GM19035 (cell line): ENCODE data around the gene TMEM38A.
"Not testable (repeated sequence)": the region's sequence is repeated elsewhere in the genome, so short reads cannot be mapped to it uniquely, and the experiment has no call there.

Experiments used
- ATAC-seq: cut with Tn5 transposase; IDR thresholded peaks from one replicate; pipeline ENCODE4 v1.9.1; 2021; ENCODE audit not compliant: unreplicated experiment

TMEM38A gene

DNA sequence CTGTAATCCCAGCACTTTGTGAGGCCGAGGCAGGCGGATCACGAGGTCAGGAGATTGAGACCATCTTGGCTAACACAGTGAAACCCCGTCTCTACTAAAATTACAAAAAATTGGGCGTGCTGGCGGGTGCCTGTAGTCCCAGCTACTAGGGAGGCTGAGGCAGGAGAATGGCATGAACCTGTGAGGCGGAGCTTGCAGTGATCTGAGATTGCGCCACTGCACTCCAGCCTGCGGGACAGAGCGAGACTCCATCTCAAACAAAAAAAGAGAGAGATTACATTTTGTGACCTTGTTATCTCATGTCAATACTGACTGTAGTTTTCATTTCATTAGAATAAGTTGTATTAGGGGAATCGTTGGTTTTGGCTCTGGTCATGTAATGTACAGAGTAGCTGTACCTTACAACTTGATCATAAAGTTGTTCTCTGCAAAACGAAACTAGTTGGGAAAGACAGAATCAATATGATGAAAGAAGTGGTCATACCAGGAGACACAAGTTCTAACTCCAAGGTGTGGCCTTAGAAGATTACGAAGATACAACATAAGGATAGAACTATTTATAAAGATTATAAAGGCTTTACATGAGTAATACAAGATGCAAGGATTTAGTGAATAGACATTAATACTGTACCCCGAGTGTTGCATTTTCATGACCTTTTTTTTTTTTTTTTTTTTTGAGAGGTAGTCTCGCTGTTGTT, 15.3 kb downstream of the TMEM38A start:
- ATAC-seq, result no peak

DNA sequence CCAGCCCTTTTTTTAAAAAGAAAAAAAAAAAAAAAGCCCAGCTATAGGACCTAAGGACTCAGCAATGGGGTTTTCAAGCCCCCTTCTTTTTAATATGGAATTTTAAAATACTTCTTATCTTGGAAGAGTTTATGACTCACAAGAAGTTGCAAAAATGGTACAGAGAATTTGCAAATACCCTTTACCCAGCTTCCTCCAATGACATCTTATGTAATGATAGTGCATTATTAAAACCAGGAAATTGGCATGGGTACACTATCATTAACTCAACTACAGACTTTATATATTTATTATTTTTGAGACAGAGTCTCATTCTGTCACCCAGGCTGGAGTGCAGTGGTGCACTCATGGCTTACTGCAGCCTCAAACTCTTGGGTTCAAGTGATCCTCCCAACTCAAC, 16.1 kb downstream of the TMEM38A start:
- ATAC-seq, result no peak

DNA sequence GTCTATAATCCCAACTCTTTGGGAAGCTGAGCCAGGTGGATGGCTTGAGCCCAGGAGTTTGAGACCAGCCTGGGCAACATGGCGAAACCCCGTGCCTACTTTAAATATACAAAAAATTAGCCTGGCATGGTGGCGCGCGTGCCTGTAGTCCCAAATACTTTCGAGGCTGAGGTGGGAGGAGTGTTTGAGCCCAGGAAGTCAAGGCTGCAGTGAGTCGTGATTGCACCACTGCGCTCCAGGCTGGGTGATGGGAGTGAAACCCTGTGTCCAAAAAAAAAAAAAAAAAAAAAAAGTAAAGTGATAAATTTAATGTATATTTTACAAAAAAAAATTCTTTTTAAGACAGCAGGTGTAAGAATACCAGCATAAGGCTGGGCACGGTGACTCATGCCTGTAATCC, 17.6 kb downstream of the TMEM38A start:
- no peak for ATAC-seq

DNA sequence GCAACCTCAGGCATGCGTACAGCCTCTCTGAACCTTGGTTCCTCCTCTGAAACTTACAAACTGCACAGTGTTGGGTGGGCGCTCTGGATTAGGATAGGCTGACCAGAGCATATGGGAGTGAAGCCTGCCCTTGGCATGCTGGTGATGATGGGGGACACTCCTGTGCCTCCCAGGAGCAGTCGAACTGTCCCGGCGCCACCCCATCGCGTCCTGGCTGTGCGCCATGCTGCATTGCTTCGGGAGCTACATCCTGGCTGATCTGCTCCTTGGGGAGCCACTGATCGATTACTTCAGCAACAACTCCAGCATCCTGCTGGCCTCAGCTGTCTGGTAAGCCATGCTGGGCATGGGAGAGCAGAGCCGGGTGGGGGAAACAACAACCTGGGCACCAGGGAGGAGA, 18.9 kb downstream of the TMEM38A start:
- no peak for ATAC-seq

DNA sequence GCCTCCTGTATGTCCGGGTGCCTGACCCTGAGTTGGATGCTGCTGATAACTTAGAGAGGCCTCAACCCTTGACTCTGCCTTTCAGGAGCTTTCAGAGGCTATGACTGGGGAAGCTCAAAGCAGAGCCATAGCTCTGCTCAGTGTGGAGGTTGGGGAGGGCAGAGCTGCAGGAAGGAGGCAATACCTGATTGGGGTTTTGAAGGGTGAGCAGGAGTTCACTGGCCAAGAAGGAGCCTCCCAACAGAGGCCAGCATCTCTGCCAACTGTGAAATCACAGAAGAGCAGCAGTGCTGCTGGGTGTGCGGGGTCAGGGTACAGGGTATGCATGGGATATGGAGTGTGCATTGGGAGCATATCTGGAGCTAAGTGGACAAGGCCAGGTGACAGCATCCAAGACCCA, 21.6 kb downstream of the TMEM38A start:
- no peak for ATAC-seq

DNA sequence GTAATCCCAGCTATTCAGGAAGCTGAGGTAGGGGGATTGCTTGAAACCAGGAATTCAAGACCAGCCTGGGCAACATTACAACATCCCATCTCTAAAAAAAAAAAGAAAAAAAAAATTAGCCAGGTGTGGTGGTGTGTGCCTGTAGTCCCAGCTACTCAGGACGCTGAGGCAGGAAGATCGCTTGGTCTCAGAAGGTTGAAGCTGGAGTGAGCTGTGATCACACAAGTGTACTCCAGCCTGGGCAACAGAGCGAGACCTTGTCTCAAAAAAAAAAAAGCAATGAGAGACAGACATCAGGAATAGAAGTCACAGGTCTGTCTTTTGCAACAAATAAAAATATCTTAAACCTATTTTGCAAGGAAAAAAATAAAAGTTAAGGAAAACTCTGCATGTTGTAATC, 23.3 kb downstream of the TMEM38A start:
- ATAC-seq, result no peak

DNA sequence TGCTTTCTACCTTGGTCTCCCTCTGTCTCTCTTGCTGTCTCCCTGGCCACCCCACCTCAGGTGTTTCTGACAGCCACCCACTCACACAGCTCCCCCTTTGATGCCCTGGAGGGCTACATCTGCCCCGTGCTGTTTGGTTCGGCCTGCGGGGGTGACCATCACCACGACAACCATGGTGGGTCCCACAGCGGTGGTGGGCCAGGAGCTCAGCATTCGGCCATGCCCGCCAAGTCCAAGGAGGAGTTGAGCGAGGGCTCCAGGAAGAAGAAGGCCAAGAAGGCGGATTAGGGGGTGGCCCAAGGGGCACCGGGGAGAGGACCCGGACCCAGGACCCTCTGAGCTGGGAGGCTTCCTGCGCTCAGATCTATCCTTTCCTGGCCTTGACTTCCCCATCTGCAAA, 27.1 kb downstream of the TMEM38A start:
- no peak for ATAC-seq

DNA sequence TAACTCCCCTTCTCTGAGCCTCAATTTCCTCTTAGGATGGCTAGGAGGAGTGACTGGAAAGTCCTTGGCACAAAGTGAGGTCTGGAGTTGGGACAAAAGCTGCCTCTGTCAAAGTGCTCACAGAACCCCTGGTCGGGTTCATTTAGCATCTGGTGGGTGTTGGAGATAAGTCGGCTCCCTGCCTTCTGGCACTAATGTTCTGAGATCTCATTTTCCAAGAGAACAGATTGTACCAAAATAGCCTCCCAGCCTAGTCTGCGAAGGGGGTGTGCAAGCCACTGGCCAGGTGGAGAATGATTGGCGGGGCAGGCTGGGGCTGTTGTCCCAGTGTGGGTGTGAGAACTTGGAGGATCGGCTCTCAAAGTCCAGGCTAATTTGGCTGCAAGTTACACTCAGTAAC, 38.0 kb downstream of the TMEM38A start:
- ATAC-seq, result no peak

DNA sequence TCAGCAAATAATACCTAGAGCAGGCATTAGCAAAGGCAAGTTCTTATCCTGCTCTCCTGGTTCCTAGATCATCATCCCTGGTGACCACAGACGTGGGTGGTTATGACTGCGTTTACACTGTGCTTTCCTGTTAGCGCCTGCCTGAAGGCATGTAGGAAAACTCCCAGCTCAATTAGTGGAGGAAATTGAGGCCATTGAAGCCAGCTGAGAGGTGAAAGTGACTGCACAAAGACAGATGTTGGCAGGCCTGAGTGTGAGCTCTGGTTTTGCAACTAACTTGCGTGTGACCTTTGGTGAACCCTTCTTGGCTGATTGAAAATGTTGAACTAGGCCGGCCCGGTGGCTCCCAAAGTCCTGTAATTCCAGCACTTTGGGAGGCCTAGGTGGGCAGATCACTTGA, 41.2 kb downstream of the TMEM38A start:
- no peak for ATAC-seq

DNA sequence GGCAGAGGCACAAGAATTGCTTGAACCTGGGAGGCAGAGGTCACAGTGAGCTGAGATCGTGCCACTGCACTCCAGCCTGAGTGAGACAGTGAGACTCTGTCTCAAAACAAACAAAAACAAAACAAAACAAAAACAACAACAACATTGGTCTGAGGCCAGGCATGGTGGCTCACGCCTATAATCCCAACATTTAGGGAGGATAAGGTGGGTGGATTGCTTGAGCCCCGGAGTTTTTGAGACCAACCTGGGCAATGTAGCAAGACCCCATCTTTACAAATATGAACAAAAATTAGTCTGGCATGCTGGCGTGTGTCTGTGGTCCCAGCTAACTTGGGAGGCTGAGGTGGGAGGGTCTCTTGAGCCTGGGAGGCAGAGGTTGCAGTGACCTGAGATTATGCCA, 42.7 kb downstream of the TMEM38A start:
- no peak for ATAC-seq

DNA sequence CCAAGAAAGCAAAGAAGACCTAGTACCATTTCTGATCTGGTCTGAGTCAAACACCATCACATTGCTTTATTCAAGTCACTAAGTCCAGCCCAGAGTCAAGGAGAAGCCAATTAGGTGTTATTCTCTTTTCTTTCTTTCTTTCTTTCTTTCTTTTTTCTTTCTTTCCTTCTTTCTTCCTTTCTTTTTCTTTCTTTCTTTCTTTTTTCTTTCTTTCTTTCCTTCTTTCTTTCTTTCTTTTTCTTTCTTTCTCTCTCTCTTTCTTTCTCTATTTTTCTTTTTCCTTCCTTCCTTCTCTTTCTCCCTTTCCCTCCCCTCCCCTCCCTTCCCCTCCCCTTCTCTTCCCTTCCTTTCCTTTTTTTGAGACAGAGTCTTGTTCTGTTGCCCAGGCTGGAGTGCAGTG, 49.9 kb downstream of the TMEM38A start:
- not testable (repeated sequence) for ATAC-seq

DNA sequence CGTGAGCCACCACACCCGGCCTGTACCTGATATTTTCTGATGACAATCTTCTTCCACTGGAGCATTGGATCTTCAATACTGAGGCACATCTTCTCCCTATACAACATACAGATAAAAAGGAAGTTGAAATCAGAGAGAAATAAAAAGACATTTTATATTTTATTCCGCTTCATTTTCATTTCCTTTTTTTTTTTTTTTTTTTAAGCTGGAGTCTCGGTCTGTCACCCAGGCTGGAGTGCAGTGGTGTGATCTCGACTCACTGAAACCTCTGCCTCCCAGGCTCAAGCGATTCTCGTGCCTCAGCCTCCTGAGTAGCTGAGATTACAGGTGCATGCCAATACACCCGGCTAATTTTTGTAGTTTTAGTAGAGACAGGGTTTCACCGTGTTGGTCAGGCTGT, 51.4 kb downstream of the TMEM38A start:
- ATAC-seq, result not testable (repeated sequence)

DNA sequence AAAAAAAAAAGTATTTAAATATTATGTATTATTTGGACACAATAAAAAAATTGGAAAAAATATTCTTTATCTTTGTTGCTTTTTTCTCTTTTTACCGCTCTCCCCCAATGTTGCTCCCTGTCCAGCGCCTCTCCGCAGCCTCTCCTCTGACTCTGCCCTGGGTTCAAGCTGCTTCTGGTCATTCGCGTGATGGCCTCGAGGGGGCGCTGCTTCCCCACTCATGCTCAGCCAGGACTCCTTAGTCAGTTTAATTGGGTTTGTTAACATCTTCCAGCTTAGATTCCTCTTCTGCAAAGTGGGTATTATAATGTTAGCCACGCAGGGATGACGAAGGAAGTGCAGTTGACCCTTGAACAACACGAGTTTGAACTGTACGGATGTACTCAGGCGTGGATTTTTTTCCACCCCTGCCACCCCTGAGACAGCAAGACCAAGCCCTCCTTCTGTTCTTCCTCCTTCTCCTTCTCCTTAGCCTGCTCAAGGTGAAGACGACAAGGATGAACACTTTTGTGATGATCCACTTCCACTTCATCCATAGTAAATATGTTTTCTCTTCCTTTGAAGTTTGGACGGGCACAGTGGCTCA, 53.9 kb downstream of the TMEM38A start:
- no peak for ATAC-seq

DNA sequence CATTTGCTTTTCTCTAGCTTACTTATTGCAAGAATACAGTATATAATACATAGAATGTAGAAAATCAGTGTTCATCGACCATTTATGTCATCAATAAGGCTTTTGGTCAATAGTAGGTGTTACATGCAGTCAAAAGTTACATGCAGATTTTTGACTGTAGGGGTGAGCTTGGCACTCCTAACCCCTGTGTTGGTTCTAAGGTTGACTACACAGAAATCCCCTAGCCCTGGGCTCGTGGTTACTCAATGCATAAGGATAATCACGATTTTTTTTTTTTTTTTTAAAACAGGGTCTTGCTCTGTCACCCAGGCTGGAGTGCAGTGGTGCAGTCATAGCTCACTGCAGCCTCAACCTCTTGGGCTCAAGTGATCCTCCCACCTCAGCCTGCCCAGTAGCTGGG, 54.7 kb downstream of the TMEM38A start:
- ATAC-seq, result no peak

DNA sequence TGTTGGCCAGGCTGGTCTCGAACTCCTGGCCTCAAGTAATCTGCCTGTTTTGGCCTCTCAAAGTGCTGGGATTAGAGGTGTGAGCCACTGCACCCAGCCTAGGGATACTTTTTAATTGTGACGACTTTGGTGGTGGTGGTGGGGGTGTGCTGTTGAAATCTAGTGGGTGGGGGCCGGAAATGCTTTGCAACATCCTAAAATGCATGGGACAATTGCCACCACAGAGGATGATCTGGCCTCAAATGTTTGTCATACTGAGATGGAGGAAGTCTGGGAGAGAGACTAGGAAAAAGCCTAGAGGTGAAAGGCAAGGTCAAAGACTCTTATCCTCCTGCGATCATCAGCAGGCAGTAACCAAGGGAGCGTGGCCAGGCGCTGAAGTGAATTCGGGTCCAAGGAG, 60.1 kb downstream of the TMEM38A start:
- no peak for ATAC-seq

DNA sequence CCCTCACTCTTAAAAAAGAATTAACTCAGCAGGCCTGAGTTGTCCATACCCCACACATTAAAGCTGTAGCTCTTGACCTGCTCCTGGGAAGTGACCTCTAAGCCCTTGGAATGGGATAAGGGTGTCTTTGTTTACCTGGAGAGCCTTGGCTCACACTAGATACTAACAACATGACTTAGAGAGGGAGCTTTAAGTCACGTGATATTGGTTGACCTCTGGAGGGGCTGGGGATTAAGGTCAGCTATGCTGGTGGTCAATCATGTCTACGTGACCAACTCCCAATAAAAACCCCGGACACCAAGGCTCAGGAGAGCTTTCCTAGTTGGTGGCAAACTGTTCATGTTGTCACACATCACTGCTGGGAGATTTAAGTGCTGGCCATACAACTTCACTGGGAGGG, 61.7 kb downstream of the TMEM38A start:
- ATAC-seq, result no peak

DNA sequence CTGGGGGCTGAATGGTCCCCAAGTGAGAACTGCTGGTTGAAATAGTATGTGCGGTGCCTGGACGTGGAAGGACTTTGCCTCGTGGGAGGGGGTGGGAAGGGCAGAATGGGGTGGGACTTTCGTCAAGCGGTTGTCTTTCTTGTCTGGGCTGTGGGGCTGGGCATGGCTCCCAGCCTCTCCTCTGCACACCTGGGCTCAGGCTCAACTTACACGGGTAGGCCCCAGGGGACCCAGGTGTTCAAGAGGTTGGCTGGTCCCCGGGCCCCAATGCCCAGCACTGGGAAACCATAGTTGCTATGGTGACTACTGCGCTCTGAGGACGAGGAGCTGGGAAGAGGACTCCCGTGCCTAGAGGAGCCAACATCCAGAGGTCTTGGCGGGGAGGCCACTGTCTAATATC, 66.0 kb downstream of the TMEM38A start:
- no peak for ATAC-seq

DNA sequence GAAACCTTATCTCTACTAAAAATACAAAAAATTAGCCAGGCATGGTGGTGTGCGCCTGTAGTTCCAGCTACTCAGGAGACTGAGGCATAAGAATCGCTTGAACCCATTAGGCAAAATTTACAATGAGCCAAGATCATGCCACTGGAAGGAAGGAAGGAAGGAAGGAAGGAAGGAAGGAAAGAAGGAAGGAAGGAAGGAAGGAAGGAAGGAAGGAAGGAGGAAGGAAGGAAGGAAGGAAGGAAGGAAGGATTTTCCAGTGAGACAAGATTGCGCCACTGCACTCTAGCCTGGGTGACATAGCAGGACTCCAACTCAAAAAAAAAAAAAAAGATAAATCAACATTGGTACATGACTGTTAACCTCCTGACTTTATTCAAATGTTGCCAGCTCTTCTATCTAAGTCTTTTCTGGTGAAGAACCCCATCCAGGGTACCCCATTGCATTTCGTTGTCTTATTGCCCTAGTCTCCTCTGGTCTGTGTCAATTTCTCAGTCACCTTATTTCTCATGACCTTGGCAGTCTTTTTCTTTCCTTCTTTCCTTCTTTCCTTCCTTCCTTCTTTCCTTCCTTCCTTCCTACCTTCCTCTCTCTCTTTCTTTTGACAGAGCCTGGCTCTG, 74.8 kb downstream of the TMEM38A start:
- ATAC-seq, result not testable (repeated sequence)

DNA sequence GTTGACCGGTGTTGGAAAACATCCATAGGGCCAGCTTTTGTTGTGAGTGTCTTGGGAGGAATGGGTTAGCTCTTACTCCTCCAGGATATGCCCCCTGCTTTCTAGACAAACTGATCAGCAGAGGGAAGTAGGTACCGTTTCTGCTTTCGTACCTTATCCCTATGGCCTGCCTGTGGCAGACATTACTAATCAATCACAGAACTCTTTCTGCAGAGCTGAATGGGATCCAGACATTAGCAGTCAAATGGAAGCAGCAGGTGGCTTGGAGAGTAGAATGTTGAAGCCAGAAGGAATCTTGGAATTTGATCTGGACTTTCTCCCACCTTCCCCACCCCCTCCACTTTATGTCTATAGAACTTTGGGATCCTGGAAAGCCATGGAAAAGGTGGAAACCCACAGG, 75.8 kb downstream of the TMEM38A start:
- ATAC-seq, result no peak

DNA sequence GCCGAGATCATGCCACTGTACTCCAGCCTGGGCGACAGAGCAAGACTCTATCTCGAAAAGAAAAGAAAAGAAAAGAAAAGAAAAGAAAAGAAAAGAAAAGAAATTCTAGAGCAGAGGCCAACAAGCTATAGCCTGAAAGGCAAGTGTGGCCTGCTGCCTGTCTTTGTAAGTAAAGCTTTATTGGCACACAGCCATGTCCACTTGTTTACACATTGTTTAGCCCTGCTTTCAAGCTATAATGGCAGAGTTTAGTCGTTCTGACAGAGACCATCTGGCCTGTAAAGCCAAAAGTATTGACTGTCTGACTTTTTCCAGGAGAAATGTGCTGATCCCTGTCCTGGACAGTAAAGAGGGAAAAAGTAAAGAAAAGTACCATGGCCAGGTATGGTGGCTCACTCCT, 77.0 kb downstream of the TMEM38A start:
- ATAC-seq, result no peak

DNA sequence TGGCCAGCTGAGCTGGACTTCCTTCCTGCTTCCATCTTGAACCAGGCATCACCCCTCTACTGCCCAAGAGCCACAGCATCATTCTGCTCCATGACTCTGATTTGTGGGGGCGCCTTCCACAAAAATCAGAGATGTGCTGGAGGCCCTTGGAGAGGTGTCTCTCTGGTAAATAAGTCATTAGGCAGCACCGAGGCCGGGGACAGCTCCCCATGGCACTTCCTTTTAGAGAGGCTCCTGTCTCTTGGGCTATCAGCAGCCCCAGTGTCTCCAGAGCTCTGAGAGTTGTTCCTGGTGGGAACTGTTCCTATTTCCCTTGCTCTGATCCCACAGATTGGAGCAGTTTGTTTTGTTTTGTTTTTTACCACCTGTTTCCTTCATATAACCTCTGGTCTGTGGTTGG, 78.6 kb downstream of the TMEM38A start:
- ATAC-seq, result no peak
